H7 (cell line): ENCODE results near the gene HDAC4. TPM values are rescaled to one million over a fixed set of nuclear protein-coding genes. Genes with fewer than 3 reads are reported as not detected.

Experiments
- DNase-seq: peaks from one replicate; pipeline ENCODE4 v3.0.0; 2012
- H3K27me3 ChIP-seq: 2 replicates; pipeline ENCODE4 v1.6.0; 2011; ENCODE audit warnings: mild to moderate bottlenecking, low read length; ENCODE audit not compliant: control insufficient read depth, insufficient read depth
- H3K36me3 ChIP-seq: replicated peaks from 2 replicates; pipeline ENCODE4 v1.5.1; 2011; ENCODE audit warnings: low read length; ENCODE audit not compliant: control insufficient read depth, insufficient read depth
- H3K4me3 ChIP-seq: 2 replicates; pipeline ENCODE4 v1.5.1; 2011; ENCODE audit warnings: low read depth, mild to moderate bottlenecking, control low read depth, low read length, moderate library complexity; ENCODE audit not compliant: insufficient read depth
- total RNA-seq: library from RNA; depleted of rRNA; stranded (reverse); fragments of >200 nt; shearing (Covaris generic); gene quantifications from 2 replicates; pipeline ENCODE4 v1.2.3, GENCODE V29; 2014

The HDAC4 gene
- total RNA-seq, 1 experiment from 2014 or later, result 18.1 TPM

DNA sequence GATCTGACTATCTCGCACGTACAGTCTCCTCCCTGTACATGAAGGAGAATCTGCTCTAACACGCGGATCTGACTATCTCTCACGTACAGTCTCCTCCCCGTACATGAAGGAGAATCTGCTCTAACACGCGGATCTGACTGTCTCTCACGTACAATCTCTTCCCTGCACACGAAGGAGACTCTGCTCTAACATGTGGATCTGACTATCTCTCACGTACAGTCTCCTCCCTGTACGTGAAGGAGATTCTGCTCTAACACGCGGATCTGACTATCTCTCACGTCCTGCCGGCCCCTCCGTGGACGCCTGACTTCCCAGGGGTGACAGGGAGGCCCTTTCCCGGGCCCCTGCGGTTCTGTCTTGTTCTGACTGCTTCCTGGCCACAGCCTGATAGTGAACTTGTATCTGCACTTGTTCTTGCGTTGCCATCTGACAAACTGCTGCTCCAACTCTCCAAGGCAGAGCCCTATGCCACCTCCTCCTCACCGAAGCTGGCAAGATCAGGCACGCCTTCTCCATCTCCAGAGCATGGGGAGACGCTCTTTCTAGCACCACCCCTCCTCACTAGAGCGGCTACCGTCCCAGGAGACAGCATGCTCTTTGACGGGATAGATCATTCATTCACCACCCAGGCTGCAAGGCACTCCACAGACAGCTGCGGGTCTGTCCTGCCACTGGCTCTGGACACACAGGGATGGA, 314.3 kb downstream of the HDAC4 start:
- Histone ChIP-seq H3K36me3 (no peaks in the 10 kb centered on the region; the same call in none of the 2 replicates), H3K27me3 (no peaks in the 10 kb centered on the region), H3K4me3 (no peak overlapping the region)
- no peak for DNase-seq

DNA sequence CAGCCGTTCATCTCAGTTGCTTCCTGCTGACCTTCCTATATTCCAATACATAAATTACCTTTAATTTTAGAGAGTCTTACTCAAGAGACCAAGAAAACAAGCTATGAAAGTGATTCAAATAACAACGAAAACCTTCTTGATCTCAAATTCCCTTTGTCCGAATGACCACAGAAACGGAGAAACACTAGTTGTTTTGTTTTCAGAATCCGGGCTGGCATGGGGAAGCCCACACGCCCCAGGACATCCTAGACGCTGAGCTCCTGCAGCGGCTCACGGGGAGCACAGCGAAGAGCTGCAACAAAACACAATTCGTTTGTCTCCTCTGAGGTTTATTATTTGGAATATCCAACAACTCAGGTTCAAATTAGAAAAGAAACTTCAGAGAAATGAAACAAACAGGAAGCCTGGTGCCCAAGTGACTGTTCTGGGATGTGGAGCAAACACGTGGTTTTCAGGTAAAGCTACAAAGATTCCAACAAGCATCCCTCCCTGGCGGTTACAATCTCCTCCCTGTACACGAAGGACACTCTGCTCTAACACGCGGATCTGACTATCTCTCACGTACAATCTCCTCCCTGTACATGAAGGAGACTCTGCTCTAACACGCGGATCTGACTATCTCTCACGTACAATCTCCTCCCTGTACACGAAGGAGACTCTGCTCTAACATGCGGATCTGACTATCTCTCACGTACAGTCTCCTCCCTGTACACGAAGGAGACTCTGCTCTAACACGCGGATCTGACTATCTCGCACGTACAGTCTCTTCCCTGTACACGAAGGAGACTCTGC, 315.4 kb downstream of the HDAC4 start:
- H3K4me3 ChIP-seq, result no peak overlapping the region
- H3K27me3 ChIP-seq, result no peaks in the 10 kb centered on the region
- H3K36me3 ChIP-seq, result no peaks in the 10 kb centered on the region; the same call in none of the 2 replicates
- DNase-seq, result no peak

DNA sequence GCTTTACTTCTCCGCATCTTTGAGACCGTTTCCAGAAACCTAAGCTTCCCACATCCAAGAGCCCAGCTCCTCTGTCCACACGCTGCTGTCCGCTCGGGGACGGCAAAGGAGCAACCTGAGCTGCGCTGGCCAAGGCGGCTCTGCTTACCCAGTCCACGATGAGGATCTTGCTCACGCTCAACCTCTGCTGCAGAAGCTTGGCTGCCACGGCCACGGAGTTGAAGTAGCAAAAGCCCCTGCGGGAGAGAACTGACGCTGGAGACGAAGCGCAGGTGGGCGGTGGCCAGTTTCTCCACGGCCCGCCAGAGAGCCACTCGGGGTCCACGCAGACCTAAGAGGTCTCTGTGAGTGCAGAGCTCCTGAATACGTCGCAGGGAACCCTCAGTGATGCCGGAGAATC, 316.8 kb downstream of the HDAC4 start:
- Histone ChIP-seq H3K36me3 (no peaks in the 10 kb centered on the region; the same call in none of the 2 replicates), H3K4me3 (no peak overlapping the region)
- DNase-seq, result no peak

DNA sequence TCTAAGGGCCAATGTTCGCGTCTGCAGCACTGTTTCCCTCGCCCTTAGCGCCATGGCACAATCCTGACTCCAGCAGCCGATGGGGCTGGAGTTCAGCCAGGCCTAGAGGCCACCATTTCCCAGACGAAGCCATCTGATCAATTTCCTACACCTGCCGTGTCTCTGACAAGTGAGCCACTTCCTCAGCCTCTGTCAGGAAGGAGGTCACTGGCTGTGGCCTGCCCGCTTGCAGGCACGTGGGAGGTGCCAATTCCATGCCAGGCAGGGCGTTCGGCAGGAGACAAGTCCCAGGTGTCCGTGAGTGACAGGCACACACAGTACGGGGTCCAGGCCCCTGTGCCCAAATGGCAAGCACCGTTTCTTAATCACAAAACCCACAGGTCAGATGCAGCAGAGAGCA, 318.4 kb downstream of the HDAC4 start:
- Histone ChIP-seq H3K27me3 (no peaks in the 10 kb centered on the region), H3K4me3 (no peak overlapping the region), H3K36me3 (no peaks in the 10 kb centered on the region; the same call in 1 of the 2 replicates)
- DNase-seq, result no peak

More for the DNA sequence above, 316.8 kb downstream of the HDAC4 start:
- no peaks in the 10 kb centered on the region for H3K27me3 ChIP-seq

DNA sequence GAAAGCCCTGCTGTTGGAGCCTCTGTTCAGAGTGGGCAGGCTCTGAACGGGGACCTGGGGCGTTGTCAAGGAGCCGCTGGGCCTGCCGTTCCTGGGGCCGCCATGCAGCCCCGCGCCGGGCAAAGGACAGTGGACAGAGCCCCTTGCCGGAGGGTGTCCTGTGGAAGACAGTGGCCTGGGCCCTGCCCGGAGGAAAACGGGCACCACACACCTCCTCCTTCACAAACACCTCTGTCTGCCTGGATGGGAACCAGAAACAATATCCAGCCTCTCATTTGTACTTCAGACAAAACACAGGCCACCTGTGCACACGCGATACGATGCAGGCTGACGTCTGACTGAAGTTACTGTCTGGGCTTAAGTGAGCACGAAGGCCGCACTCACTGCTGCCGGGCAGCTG, 319.2 kb downstream of the HDAC4 start:
- Histone ChIP-seq H3K27me3 (no peaks in the 10 kb centered on the region), H3K36me3 (no peaks in the 10 kb centered on the region; the same call in 1 of the 2 replicates), H3K4me3 (no peak overlapping the region)
- no peak for DNase-seq

DNA sequence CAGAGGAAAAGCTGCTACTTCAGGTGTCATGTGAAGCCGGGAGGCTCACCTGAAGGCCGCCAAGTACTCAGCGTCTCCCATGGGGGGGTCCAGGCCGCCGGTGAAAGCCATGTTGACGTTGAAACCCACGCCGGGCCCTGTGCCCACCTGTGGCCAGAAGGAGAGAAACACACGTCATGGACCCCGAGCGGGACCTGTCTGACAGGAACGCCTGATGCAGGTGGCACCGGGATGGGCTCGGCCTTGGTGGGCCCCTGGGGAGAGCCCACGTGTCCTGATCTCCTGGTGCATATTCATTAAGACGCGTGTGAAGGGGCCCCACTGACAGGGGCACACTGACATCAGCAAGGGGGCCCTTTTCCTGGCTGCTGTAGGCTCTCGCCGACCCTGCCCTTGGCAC, 319.8 kb downstream of the HDAC4 start:
- no peak overlapping the region for H3K4me3 ChIP-seq
- no peaks in the 10 kb centered on the region for H3K27me3 ChIP-seq
- DNase-seq, result no peak
- H3K36me3 ChIP-seq, result no peaks in the 10 kb centered on the region; the same call in 1 of the 2 replicates

DNA sequence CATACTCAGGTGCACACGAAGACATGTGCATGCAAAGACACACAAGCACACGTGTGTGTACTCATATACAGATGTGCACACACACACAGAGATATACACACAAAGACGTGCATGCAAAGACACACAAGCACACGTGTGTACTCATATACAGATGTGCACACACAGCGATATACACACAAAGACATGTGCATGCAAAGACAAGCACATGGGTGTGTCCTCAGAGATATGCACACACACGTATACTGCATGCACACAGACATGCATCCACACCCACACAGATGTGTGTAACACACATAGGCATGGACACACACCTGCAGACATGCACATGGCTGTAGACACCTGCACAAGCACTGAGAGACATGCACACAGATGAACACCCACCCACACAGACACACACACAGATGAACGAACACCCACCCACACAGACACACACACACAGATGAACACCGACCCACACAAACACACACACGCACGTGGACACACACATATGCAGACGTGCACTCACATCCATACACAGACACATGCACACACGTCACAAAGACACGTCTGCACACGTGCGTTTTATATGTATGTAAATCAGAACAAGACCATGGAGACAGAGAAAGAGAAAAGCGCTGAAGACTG, 321.0 kb downstream of the HDAC4 start:
- Histone ChIP-seq H3K27me3 (no peaks in the 10 kb centered on the region), H3K36me3 (no peaks in the 10 kb centered on the region; the same call in 1 of the 2 replicates), H3K4me3 (no peak overlapping the region)
- DNase-seq, result no peak

DNA sequence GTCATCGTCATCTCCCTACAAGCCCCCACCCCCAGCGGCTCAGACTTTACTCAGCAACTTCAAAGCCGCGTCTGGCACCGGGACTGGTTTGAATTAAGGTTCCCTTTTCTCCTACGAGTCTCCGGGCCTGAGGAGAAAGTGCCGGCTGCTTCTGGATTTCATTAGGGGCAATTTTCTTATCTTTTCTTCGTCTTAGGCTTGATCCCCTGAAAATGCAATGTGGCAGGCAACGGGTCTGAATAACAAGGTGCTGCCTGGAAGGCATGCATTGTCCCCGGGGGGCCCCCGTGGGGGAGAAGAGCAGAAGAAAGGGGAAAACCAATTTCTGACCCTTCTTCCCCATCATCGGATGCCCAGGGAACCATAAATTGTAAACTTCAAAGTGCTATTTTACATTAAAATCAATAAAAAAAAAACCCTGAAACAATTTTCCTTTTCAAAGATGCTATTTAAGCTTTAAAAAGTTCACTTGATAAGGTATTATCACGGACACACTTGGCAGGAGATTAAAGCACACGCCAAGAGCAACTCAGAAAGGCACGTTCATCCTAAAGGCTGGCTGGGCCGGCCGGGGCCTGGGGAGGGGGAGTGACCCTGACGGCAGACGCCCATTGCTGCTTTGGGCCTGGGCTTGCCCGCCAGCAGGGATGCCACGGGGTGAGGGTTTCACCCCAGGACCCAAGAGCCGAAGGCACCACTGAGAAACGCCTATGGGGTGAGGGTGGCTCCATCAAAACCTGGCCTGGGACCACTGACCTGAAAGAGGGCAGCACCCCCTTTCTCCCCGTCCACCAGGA, 322.5 kb downstream of the HDAC4 start:
- no peaks in the 10 kb centered on the region; the same call in 1 of the 2 replicates for H3K36me3 ChIP-seq
- peak; percentile 62 for DNase-seq
- no peaks in the 10 kb centered on the region for H3K27me3 ChIP-seq
- H3K4me3 ChIP-seq, result no peak overlapping the region

DNA sequence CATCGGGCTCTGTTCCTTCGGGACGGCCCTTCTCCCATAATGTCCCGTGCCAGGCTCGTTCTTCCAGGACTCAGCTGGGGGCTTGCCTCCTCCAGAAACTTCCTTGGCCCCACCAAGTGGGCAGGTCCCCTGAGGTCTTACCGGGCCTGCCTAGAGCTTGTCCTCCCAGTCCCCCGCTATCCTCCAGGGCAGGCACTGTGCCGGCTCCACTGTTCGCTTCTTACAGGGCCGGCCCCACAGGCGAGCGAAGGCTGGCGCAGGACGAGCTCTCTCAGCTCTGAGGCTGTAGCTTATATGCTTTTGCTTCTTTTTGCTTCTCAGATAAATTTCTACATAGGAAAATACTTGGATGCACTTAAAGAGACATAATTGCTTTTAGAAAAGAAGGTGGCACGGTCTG, 323.6 kb downstream of the HDAC4 start:
- Histone ChIP-seq H3K36me3 (no peaks in the 10 kb centered on the region; the same call in 1 of the 2 replicates), H3K27me3 (no peaks in the 10 kb centered on the region), H3K4me3 (no peak overlapping the region)
- DNase-seq, result no peak

DNA sequence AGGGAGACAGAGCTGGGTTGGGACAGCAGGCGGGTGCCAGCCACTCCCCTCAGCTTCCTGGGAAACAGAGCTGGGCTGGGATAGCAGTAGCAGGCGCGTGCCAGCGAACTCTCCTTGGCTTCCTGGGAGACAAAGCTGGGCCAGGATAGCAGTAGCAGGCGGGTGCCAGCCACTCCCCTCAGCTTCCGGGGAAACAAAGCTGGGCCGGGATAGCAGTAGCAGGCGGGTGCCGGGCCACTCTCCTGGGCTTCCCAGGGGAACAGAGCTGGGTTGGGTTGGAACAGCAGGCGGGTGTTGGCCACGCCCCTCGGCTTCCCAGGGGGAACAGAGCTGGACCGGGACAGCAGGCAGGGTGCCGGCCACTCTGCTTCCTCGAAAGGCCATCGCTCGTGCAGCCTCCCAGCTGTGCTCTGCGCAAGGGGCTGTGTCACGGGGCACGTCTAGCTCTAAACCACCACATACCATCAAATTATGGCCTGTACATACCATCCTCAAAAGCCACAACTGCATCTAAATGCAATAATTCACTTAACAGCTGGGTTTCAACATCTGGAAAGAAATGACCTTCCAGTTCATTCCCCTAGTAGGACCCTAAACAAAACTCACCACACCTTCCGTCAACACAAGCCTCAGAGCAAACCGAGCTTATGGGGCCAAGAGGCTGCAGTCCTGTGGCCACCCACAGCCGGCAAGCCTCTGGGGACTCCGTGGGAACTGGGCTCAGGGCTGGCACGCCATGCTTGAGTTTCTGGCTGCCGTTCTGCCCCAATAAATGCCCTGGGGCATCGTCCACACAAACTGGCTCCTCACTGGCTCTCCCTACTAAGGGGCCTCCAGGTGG, 324.7 kb downstream of the HDAC4 start:
- DNase-seq, result peak; percentile 65
- H3K27me3 ChIP-seq, result no peaks in the 10 kb centered on the region
- H3K36me3 ChIP-seq, result peaks cover 1% of the 10 kb centered on the region
- H3K4me3 ChIP-seq, result no peak overlapping the region

DNA sequence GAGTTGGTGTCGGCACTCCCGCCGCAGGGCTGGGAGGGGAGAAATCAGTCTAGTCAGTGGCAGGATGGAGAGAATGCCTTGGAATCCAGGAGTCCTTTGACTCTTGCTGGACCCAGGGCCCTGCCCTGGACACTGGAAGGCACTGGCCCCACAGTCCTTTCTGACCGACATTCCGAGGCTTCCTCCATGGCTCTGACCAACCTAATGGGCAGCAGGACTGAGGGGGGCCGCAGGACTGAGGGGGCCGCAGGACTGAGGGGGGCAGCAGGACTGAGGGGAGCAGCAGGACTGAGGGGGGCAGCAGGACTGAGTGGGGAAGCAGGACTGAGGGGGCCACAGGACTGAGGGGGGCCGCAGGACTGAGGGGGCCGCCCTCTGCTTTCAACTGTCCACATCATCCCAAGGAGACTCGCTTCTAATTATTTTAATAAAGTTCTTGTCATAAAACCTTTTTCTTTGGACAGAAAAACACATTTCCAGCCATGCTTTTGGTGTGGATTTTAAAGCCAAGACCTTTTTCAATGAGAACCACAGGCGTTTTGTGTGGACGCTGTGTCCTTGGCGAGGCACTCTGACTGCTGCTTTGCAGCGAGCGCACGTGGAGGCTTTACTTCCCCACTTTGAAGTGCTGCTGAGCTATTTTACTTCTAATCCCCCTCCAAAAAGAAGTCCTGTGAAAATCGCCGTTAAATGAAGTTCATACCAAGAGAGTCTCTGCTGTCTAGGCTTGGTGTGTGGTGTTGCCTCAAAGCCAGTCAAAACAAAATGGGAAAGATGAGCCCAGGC, 326.9 kb downstream of the HDAC4 start:
- no peaks in the 10 kb centered on the region for H3K27me3 ChIP-seq
- no peak overlapping the region for H3K4me3 ChIP-seq
- no peak for DNase-seq
- peaks cover 1% of the 10 kb centered on the region for H3K36me3 ChIP-seq

DNA sequence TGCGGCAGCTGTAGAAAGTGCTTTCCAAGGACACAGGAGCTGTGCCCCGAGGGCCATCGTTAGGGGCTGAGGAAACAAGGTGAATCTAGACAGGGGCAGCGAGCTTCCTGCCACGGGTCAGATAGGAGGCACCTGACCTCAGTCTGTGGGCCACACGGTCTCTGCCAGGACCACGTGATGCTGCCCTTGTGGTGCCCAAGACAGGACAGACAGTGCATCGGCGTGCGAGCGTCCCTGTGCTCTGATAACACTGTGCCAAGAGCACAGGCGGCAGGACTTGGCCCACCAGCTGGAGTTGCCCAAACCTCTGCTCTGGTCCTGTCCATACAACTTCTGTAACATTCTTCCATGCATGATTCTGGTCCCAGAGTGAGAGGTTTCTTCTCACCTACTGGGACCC, 327.6 kb downstream of the HDAC4 start:
- Histone ChIP-seq H3K4me3 (no peak overlapping the region), H3K27me3 (no peaks in the 10 kb centered on the region), H3K36me3 (peaks cover 1% of the 10 kb centered on the region)
- DNase-seq, result no peak

DNA sequence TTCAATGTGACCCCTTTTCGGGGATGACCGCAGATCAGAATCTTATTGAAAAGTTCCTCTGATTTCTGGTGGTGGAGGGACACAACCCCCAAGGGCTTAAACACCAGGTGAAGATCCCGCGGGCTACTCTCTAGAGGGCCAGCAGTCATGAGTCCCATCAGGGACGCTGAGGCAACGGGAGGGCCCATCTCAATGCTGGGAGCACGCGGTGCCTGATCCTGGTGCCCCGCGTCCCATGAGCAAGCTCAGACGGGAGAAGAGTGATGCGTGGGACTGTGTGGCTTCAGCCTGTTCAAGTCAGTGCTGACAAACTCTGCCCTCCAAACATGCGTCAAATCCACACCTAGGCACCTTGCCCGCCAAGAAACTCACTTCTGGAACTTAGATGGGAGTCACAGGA, 328.0 kb downstream of the HDAC4 start:
- H3K27me3 ChIP-seq, result no peaks in the 10 kb centered on the region
- no peak for DNase-seq

More for the DNA sequence above, 328.0 kb downstream of the HDAC4 start:
- no peak overlapping the region for H3K4me3 ChIP-seq
- H3K36me3 ChIP-seq, result peaks cover 1% of the 10 kb centered on the region
